Non-pigmented ciliary epithelial cell (primary cell): ENCODE data around the gene ABHD17B.

Source experiments
- DNase-seq: peaks from one replicate; pipeline ENCODE4 v3.0.0-alpha.2; 2010; ENCODE audit warnings: low read depth

Gene ABHD17B

DNA sequence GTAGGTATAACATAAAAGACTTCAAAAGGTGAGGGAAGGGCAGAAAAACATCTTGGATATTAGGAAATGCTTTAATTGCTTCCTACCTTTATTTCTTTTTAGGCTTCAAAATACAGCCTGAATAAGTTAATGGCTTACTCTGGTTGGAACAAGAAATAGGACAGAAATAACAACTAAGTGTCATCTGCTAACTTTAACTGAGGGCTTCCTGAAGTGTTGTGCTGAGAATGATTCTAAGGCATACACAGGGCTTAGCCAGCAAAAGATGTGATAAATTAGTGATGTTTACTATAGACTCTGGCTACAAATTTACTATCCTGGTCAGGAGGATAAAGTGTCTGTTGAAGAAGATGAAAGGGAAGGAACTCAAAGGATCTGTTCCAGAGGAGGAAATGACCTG, 34.2 kb downstream of the ABHD17B start:
- DNase-seq = no peak

- DNase-seq = no peak
Measured at GRCh38 chr9:71876106-71876505, 34.9 kb downstream of the ABHD17B start.

GRCh38 chr9:71875345-71875744, 35.6 kb downstream of the ABHD17B start:
- DNase-seq = no peak

GRCh38 chr9:71863631-71864030, 47.4 kb downstream of the ABHD17B start:
- DNase-seq = no peak

GRCh38 chr9:71861618-71862017, 49.4 kb downstream of the ABHD17B start:
- DNase-seq = no peak

GRCh38 chr9:71859939-71860338, 51.1 kb downstream of the ABHD17B start:
- DNase-seq = no peak

GRCh38 chr9:71858812-71859211, 52.2 kb downstream of the ABHD17B start:
- no peak for DNase-seq

DNA sequence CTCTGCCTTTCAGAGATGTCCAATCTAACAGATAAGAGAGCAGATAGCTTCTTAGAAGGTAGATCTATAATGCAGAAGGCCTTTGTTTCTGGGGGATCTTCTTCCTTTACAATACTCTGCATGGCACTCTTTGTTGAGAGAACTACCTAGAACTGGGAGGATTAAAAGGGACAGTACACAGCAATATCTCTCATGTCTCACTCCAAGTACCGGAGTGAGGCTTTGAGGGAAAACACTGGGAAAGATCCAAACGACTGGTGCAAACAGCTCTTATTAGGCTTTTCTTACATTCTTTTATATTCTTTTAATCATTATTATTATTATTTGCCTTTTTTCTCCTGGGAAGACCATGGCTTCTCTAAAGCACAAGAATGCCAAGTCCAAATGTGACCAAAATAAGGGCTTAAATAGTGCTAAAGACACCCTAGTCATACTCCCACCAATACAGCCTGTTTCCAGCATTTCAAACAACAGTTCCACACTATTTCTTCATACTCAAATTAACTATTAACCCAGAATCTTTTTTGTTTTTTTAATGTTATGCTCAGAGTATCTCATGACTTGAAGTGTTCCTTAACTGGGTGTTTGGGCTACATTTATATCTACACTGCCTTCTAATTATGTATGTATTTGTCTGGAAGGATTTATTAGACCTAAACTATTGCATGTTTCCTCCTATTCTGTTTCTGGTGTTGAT, 52.7 kb downstream of the ABHD17B start:
- no peak for DNase-seq

GRCh38 chr9:71857159-71857558, 53.8 kb downstream of the ABHD17B start:
- no peak for DNase-seq

DNA sequence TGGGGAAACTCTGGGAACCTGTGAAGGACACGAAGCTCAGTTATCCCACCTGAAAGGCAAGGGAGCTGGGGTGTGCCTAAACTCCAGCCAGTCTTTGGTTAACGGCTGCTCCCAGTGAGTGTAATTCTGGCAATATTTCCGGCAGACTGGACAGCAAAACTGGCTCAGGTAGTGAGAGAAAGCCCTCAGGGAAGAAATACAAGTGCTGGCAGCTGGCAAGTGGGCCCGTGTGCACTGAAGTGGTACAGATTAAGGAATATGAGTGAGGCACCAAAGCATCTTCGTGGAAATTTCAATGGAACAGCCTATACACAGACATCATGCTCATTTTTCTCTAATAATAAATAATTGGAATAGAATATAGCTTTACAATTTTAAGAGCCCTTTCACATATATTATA, 56.2 kb downstream of the ABHD17B start:
- no peak for DNase-seq

- no peak for DNase-seq
Measured at GRCh38 chr9:71853084-71853483, 57.9 kb downstream of the ABHD17B start.

- DNase-seq = no peak
Measured at GRCh38 chr9:71850996-71851395, 60.0 kb downstream of the ABHD17B start.

DNA sequence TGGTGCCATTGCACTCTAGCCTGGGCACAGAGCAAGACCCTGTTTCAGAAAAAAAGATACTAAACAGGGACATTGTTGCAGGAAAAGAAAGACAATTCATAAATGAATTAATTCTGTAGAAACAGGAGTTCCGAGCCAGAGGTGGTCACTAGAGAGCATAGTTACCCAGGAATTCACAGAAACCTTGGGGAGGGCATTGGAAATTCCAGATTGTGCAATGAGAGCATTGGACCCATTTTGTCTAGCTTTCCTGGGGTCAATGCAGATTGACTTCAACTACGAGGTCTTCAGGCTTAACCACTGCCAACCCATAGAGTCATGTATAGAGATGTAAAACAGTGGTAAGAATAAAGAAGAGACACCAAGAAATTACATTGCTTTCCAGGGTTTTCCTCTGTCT, 63.1 kb downstream of the ABHD17B start:
- no peak for DNase-seq

DNA sequence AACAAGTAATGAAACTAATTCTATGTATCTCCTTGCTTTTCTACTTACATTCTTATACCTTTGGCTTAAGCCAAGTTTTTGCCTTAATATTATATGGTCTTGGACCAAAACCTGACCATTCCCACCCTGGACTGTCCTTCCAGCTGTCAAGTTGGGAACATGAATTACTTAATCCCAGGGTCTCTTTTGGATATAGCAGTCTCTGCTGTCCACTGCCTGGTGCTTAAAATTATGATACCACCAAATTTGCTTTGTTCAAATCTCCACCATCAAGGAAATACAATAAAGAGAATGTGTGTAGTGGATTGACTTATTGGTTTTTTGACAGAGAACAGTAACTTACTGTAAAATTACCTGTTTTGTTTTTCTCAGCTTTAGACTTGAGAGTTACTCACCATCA, 66.2 kb downstream of the ABHD17B start:
- DNase-seq = no peak

DNA sequence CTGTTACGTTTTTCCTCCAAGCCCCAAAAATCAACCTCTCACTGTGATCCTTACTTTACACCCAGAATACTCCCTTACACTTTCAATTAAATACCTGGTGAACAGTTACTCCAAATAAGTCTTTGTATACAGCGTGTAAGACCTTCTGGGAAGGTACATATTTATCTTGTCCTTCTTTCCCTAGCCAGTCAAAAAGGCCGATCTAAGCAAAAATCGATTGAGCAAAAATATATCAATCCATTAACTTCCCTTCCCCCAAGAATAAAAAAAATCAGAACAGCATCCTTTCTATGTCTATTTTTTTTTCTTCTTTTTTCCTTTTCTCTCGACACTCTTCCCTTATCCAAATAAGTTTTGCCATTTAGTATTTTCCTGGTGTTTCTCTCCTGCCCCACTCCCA, 71.3 kb downstream of the ABHD17B start:
- DNase-seq = no peak

GRCh38 chr9:71835596-71835995, 75.4 kb downstream of the ABHD17B start:
- no peak for DNase-seq

GRCh38 chr9:71830929-71831328, 80.1 kb downstream of the ABHD17B start:
- DNase-seq = no peak

DNA sequence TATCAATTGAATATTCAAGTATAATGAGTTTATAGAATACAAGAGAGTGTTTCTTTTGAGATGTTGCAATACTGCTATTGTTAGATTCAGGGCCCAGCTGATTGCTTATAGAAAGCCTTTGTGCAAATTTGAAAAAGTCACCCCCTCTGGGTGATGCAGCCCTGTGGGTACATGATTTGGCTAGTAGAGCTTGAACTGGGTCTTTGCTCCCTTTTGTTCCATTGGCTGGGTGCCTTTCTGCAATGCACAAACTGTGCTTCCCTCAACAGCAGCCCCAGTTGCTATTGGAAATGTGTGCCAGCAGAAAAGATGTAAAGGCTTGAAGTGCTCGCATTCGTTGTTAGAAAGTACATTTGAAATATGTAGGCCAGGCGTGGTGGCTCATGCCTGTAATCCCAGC, 80.8 kb downstream of the ABHD17B start:
- DNase-seq = no peak

GRCh38 chr9:71826279-71826678, 84.7 kb downstream of the ABHD17B start:
- DNase-seq = no peak

- DNase-seq = no peak
Measured at GRCh38 chr9:71824257-71824656, 86.7 kb downstream of the ABHD17B start.

GRCh38 chr9:71822935-71823334, 88.1 kb downstream of the ABHD17B start:
- DNase-seq = no peak

DNA sequence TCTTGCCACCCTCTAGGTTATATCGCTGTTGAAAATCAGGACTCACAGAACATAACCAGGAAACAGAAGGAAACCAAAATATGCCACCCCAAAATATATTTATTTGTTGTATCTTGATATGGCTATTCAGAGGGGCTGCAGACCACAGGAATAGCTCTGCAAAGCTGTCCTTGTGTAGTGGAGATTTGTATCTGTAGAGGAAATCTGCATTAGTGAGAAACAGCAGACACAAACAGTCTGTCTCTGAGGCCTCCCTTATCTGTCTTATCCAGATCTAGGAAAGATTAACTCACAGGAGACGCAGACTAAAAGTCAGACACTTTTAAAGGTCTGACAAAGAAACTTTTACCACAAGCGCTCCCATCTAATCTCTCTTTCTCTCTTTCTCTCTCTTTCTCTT, 88.5 kb downstream of the ABHD17B start:
- DNase-seq = no peak

GRCh38 chr9:71821405-71821804, 89.6 kb downstream of the ABHD17B start:
- no peak for DNase-seq

GRCh38 chr9:71820403-71820921, 90.5 kb downstream of the ABHD17B start:
- DNase-seq = no peak
